NOMO-1 (cell line): ENCODE measurements around the gene GPRC5A.

Experiments
- DNase-seq, 2 experiments: peaks; one replicate each; lab custom pipeline; 2025; ENCODE audit not compliant: unreplicated experiment in 2 of 2; lab: John Stamatoyannopoulos, UW

The GPRC5A gene

GRCh38 chr12:12885096-12885792 lies 6.1 kb upstream of the GPRC5A start:
- DNase-seq = no peak

- no peak for DNase-seq
These were observed 3.9 kb upstream of the GPRC5A start for GRCh38 chr12:12887471-12887870.

GRCh38 chr12:12889701-12890100 lies 1.7 kb upstream of the GPRC5A start:
- DNase-seq = no peak

- peak; percentile 6 to 19 for DNase-seq
These were observed 751 bp upstream of the GPRC5A start for GRCh38 chr12:12890543-12891079.

- DNase-seq = no peak
These were observed 556 bp downstream of the GPRC5A start for GRCh38 chr12:12891881-12892355.

- DNase-seq = no peak
These were observed 1.3 kb downstream of the GPRC5A start for GRCh38 chr12:12892681-12893141.

- DNase-seq = no peak
These were observed 2.1 kb downstream of the GPRC5A start for GRCh38 chr12:12893438-12893837.

GRCh38 chr12:12896260-12896659 lies 4.9 kb downstream of the GPRC5A start:
- no peak for DNase-seq

GRCh38 chr12:12897302-12897701 lies 5.9 kb downstream of the GPRC5A start:
- no peak for DNase-seq

GRCh38 chr12:12898136-12898717 lies 6.9 kb downstream of the GPRC5A start:
- DNase-seq = no peak

GRCh38 chr12:12898911-12899511 lies 7.6 kb downstream of the GPRC5A start:
- DNase-seq = no peak

- DNase-seq = no peak
These were observed 8.4 kb downstream of the GPRC5A start for GRCh38 chr12:12899530-12900380.

GRCh38 chr12:12900786-12901157 lies 9.4 kb downstream of the GPRC5A start:
- DNase-seq = no peak

- DNase-seq = peak; percentile 5 to 27
These were observed 9.9 kb downstream of the GPRC5A start for GRCh38 chr12:12901158-12901791.

- no peak for DNase-seq
These were observed 10.7 kb downstream of the GPRC5A start for GRCh38 chr12:12902036-12902435.

GRCh38 chr12:12903642-12904609 lies 12.6 kb downstream of the GPRC5A start:
- DNase-seq = peak; percentile 5 to 22

GRCh38 chr12:12907552-12907951 lies 16.2 kb downstream of the GPRC5A start:
- no peak for DNase-seq

- DNase-seq = no peak
These were observed 16.9 kb downstream of the GPRC5A start for GRCh38 chr12:12908252-12908651.

- no peak for DNase-seq
These were observed 17.3 kb downstream of the GPRC5A start for GRCh38 chr12:12908711-12909110.
